Kidney (tissue), 14 donors: Measurements from ENCODE around the gene HNRNPUL1. TPM values are rescaled to one million over a fixed set of nuclear protein-coding genes. Genes with fewer than 3 reads are reported as not detected.

Experiments
- DNase-seq, 5 donors: peaks; one replicate each; pipeline ENCODE4 v3.0.0-alpha.2; 2013 to 2020
- FAIRE-seq: peaks from 2 replicates; lab custom pipeline; 2012; peaks lifted over from hg19 to GRCh38; lab: Jason Lieb, UNC
- H3K27ac ChIP-seq, 2 donors: one replicate each; pipeline ENCODE4 v1.7.0; 2013; ENCODE audit warnings: low read depth in 2 of 2, low read length in 2 of 2, inconsistent platforms in 1 of 2
- H3K27me3 ChIP-seq: one replicate; pipeline ENCODE4 v1.7.1; 2013; ENCODE audit warnings: low read length, inconsistent platforms; ENCODE audit not compliant: control insufficient read depth, insufficient read depth
- H3K36me3 ChIP-seq, 3 donors: one replicate each; pipeline versions ENCODE4 v1.7.0 to v1.7.1; 2013; ENCODE audit warnings: low read length in 3 of 3, control low read depth in 1 of 3, inconsistent platforms in 1 of 3; ENCODE audit not compliant: insufficient read depth in 3 of 3, control insufficient read depth in 2 of 3
- H3K4me1 ChIP-seq, 3 donors: one replicate each; pipeline versions ENCODE4 v1.7.0 to v1.7.1; 2013; ENCODE audit warnings: low read length in 3 of 3, inconsistent platforms in 1 of 3, low read depth in 1 of 3; ENCODE audit not compliant: control insufficient read depth in 2 of 3, insufficient read depth in 2 of 3
- H3K4me3 ChIP-seq, 3 donors: one replicate each; pipeline versions ENCODE4 v1.7.0 to v1.8.1; 2013; ENCODE audit warnings: low read length in 3 of 3, control low read depth in 1 of 3, inconsistent platforms in 1 of 3
- H3K9ac ChIP-seq, 3 donors: one replicate each; pipeline versions ENCODE4 v1.7.0 to v1.7.1; 2013; ENCODE audit warnings: low read length in 3 of 3, control low read depth in 1 of 3, inconsistent platforms in 1 of 3
- H3K9me3 ChIP-seq, 3 donors: one replicate each; pipeline versions ENCODE4 v1.7.0 to v1.7.1; 2013; ENCODE audit warnings: low read length in 3 of 3, control low read depth in 1 of 3, inconsistent platforms in 1 of 3; ENCODE audit not compliant: control insufficient read depth in 2 of 3, insufficient read depth in 1 of 3
- CTCF ChIP-seq: IDR thresholded peaks from 3 replicates; pipeline ENCODE4 v1.5.1; 2012; ENCODE audit warnings: mild to moderate bottlenecking, moderate library complexity, borderline replicate concordance; ENCODE audit not compliant: insufficient read depth; ENCODE audit errors: extremely low read depth
- intact Hi-C: fragments of 100-400 bp; cut with DNase I; formaldehyde crosslinking; loops from one replicate; pipeline ENCODE4 v1.11.1; 2022
- polyA plus RNA-seq: library from polyadenylated mRNA; stranded (reverse); fragments of 350-450 nt; fragmentation: Illumina TruSeq; extraction: RNeasy Lipid Tissue Mini Kit (QIAGEN cat#74804); gene quantifications from one replicate; pipeline ENCODE4 v1.2.3, GENCODE V29; 2014; ENCODE audit warnings: low read depth, low replicate concordance; ENCODE audit not compliant: insufficient read depth
- total RNA-seq: library from RNA; stranded (reverse); fragmentation: NEBNext Ultra II Directional; extraction: Animal tissue kit (Norgen Biotek cat#: 25700); gene quantifications from one replicate; pipeline ENCODE4 v1.2.1, GENCODE V29; 2021
- donor health status: control.
- donor health status: control.
- donor health status: control.
- donor health status: control.
- donor health status: control.
- donor health status: DM: yes; HTN: yes; CAD: no.
- donor health status: Normal renal cell carcinoma (clear cell type).

The HNRNPUL1 gene
- total and polyA plus RNA-seq, 2 donors from 2014 or later: 51.0 to 182 TPM

GRCh38 chr19:41221514-41222205 lies 42.5 kb upstream of the HNRNPUL1 start:
- no peak for DNase-seq
- TF ChIP-seq CTCF: no peak

GRCh38 chr19:41222240-41222639 lies 41.9 kb upstream of the HNRNPUL1 start:
- no peak for TF ChIP-seq CTCF
- H3K9ac ChIP-seq: no peak overlapping the region

More at GRCh38 chr19:41221514-41222205, 42.5 kb upstream of the HNRNPUL1 start:
- no peaks in the 10 kb centered on the region for H3K27me3 ChIP-seq
- no peaks in the 10 kb centered on the region for H3K9me3 ChIP-seq
- H3K36me3 ChIP-seq: no peaks in the 10 kb centered on the region
- peaks cover 0 to 6% (median 2%) of the 10 kb centered on the region in 3 donors for H3K4me1 ChIP-seq
- peak overlapping the region in 1 of 2 donors; percentile 74 for H3K27ac ChIP-seq
- H3K9ac ChIP-seq: no peak overlapping the region
- no peak overlapping the region for H3K4me3 ChIP-seq
- FAIRE-seq: no peak
- intact Hi-C loops: no loop called here

GRCh38 chr19:41223431-41224234 lies 40.5 kb upstream of the HNRNPUL1 start:
- Histone ChIP-seq H3K4me1 (peaks cover 0 to 9% (median 5%) of the 10 kb centered on the region in 3 donors), H3K9me3 (no peaks in the 10 kb centered on the region), H3K9ac (no peak overlapping the region), H3K27ac (no peak overlapping the region), H3K36me3 (no peaks in the 10 kb centered on the region), H3K27me3 (no peaks in the 10 kb centered on the region), H3K4me3 (no peak overlapping the region)
- DNase-seq (peak in 3 of 5 donors; percentile 50 to 75 (median 54)), FAIRE-seq (no peak)
- intact Hi-C loops: no loop called here
- TF ChIP-seq CTCF: no peak

More at GRCh38 chr19:41222240-41222639, 41.9 kb upstream of the HNRNPUL1 start:
- no peak for DNase-seq
- H3K4me3 ChIP-seq: no peak overlapping the region
- H3K4me1 ChIP-seq: peaks cover 0 to 9% (median 5%) of the 10 kb centered on the region in 3 donors
- intact Hi-C loops: no loop called here
- H3K27me3 ChIP-seq: no peaks in the 10 kb centered on the region
- H3K27ac ChIP-seq: peak overlapping the region in 1 of 2 donors; percentile 14
- no peak for FAIRE-seq
- H3K36me3 ChIP-seq: no peaks in the 10 kb centered on the region
- no peaks in the 10 kb centered on the region for H3K9me3 ChIP-seq
